H1 (cell line): ENCODE data around the gene ASB13. TPM values are rescaled to one million over a fixed set of nuclear protein-coding genes. Genes with fewer than 3 reads are reported as not detected.

Source experiments
- CBX8 ChIP-seq: fragments of 300-800, 300-1000 bp; sonication (generic); IDR thresholded peaks from 2 replicates; pipeline ENCODE4 v1.7.1; 2016; ENCODE audit warnings: low read depth, low read length, borderline replicate concordance
- CHD2 ChIP-seq: IDR thresholded peaks from 2 replicates; pipeline ENCODE4 v1.6.1; 2012; ENCODE audit warnings: low read length, improper control_type of control experiment
- HDAC2 ChIP-seq, 2 experiments: fragments of 300-600 bp in 1 of 2; sonication (generic) in 1 of 2; IDR thresholded peaks; 2 replicates each; pipeline ENCODE4 v1.6.1; 2011 to 2012; ENCODE audit warnings: low read depth in 2 of 2, low read length in 2 of 2, mild to moderate bottlenecking in 2 of 2, moderate library complexity in 2 of 2, borderline replicate concordance in 1 of 2, inconsistent platforms in 1 of 2
- polyA plus RNA-seq, 7 experiments: library from polyadenylated mRNA; depleted of rRNA in 3 of 7; stranded (reverse) in 5 of 7; unstranded in 2 of 7; fragments of >200 nt in 5 of 7; fragments of 200-250 nt in 2 of 7; gene quantifications; 1 replicate in 5 of 7; 2 replicates in 1 of 7; 4 replicates in 1 of 7; pipeline versions ENCODE4 v1.2.1 to v1.2.3, GENCODE V29; 2011 to 2013; ENCODE audit warnings: missing spikeins in 2 of 7, mixed read lengths in 2 of 7
- total RNA-seq: library from RNA; stranded (reverse); fragmentation: NEBNext Ultra II Directional; extraction: Animal tissue kit (Norgen Biotek cat#: 25700); gene quantifications from 2 replicates; pipeline ENCODE4 v1.2.1, GENCODE V29; 2021
- TF ChIP-seq, protein P1 (sequence below): fragments of 300-600 bp; sonication (generic); IDR thresholded peaks from 2 replicates; pipeline ENCODE4 v1.7.1; 2012; ENCODE audit warnings: low read length, moderate library complexity, mild to moderate bottlenecking, inconsistent platforms; ENCODE audit not compliant: insufficient replicate concordance

ASB13 gene
- total and polyA plus RNA-seq, 2 of the 8 experiments (the other 6 are each of a cell fraction or from before 2014, with no cell fraction given) = 12.3 to 20.2 TPM

DNA sequence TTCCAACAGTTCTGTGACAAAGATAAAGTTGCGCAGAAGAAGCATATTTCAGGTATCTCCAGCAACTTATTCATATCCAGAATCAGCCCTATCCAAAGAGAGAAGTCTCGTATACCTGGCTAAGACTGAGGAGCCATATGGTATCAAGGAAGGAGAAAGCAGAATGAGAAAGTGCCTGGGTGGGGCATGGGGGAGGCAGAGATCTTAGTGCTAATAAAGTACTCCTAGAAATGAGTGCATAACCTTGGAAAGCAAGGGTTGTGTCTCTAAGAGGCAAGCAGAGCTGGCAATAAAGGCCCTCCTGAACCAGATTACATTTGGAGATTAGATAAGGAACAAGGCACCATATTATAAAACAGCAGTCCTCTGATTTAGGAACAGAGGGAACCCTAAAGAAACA is 30.9 kb upstream of the ASB13 start (continued):
- TF ChIP-seq, protein P1, sequence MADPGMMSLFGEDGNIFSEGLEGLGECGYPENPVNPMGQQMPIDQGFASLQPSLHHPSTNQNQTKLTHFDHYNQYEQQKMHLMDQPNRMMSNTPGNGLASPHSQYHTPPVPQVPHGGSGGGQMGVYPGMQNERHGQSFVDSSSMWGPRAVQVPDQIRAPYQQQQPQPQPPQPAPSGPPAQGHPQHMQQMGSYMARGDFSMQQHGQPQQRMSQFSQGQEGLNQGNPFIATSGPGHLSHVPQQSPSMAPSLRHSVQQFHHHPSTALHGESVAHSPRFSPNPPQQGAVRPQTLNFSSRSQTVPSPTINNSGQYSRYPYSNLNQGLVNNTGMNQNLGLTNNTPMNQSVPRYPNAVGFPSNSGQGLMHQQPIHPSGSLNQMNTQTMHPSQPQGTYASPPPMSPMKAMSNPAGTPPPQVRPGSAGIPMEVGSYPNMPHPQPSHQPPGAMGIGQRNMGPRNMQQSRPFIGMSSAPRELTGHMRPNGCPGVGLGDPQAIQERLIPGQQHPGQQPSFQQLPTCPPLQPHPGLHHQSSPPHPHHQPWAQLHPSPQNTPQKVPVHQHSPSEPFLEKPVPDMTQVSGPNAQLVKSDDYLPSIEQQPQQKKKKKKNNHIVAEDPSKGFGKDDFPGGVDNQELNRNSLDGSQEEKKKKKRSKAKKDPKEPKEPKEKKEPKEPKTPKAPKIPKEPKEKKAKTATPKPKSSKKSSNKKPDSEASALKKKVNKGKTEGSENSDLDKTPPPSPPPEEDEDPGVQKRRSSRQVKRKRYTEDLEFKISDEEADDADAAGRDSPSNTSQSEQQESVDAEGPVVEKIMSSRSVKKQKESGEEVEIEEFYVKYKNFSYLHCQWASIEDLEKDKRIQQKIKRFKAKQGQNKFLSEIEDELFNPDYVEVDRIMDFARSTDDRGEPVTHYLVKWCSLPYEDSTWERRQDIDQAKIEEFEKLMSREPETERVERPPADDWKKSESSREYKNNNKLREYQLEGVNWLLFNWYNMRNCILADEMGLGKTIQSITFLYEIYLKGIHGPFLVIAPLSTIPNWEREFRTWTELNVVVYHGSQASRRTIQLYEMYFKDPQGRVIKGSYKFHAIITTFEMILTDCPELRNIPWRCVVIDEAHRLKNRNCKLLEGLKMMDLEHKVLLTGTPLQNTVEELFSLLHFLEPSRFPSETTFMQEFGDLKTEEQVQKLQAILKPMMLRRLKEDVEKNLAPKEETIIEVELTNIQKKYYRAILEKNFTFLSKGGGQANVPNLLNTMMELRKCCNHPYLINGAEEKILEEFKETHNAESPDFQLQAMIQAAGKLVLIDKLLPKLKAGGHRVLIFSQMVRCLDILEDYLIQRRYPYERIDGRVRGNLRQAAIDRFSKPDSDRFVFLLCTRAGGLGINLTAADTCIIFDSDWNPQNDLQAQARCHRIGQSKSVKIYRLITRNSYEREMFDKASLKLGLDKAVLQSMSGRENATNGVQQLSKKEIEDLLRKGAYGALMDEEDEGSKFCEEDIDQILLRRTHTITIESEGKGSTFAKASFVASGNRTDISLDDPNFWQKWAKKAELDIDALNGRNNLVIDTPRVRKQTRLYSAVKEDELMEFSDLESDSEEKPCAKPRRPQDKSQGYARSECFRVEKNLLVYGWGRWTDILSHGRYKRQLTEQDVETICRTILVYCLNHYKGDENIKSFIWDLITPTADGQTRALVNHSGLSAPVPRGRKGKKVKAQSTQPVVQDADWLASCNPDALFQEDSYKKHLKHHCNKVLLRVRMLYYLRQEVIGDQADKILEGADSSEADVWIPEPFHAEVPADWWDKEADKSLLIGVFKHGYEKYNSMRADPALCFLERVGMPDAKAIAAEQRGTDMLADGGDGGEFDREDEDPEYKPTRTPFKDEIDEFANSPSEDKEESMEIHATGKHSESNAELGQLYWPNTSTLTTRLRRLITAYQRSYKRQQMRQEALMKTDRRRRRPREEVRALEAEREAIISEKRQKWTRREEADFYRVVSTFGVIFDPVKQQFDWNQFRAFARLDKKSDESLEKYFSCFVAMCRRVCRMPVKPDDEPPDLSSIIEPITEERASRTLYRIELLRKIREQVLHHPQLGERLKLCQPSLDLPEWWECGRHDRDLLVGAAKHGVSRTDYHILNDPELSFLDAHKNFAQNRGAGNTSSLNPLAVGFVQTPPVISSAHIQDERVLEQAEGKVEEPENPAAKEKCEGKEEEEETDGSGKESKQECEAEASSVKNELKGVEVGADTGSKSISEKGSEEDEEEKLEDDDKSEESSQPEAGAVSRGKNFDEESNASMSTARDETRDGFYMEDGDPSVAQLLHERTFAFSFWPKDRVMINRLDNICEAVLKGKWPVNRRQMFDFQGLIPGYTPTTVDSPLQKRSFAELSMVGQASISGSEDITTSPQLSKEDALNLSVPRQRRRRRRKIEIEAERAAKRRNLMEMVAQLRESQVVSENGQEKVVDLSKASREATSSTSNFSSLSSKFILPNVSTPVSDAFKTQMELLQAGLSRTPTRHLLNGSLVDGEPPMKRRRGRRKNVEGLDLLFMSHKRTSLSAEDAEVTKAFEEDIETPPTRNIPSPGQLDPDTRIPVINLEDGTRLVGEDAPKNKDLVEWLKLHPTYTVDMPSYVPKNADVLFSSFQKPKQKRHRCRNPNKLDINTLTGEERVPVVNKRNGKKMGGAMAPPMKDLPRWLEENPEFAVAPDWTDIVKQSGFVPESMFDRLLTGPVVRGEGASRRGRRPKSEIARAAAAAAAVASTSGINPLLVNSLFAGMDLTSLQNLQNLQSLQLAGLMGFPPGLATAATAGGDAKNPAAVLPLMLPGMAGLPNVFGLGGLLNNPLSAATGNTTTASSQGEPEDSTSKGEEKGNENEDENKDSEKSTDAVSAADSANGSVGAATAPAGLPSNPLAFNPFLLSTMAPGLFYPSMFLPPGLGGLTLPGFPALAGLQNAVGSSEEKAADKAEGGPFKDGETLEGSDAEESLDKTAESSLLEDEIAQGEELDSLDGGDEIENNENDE = no peak
- no peak for TF ChIP-seq CBX8
- no peak for TF ChIP-seq CHD2
- TF ChIP-seq HDAC2 (IDR thresholded peaks at IDR 0.05; ENCODE audit: borderline replicate concordance in 1 of 2, low read depth in 2 of 2, low read length in 2 of 2) = no peak
